Measurements from ENCODE around the gene TMEM150A.
"Not testable (repeated sequence)": the region's sequence is repeated elsewhere in the genome, so short reads cannot be mapped to it uniquely, and the experiment has no call there.

Gene TMEM150A

DNA sequence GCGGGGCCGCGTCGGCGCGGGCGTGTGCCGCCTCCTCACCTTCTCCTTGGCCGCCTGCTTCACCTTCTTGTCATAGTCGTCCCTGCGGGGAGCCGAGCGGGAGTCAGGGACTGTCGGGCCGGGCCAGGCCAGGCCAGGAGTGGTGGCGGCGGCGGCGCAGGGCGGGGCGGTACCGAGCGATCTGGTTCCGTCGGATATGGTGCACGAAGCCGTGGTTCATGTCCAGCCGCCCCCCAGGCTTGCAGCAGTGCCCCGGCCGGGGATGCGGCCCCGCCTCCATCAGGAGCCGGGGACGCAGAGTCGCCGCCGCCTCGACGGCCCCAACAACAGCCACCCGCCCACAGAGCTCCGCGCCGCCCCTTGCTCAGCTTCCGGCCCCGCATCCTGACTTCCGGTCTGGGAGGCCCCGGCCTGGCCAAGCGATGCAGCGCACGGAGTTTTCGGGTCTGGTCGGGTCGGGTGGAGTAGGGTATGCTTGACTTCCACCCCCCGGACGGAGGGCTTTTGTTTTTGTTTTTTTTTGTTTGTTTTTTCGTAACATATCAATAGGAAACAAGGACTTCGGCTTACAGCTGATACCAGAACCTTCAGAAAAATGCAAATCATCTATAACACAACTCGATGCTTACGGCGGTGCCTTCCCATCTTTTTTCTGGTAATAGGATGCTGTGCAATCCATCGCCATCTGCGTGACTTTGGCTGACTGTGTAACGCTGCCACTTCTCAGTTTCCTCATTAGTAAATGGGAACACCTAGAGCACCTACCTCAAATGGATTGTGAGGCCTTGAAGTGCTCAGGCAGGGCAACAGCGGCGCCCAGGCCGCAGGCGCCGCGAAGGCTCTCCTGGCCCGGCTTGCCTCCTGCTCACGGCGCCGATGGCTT lies 9.4 kb upstream of the TMEM150A start, which contains the start of gene C2orf68:
TSS of gene C2orf68 (minus strand) at position 362 of the 883 bp plus-strand sequence. CDS start at position 280, 82 bp downstream.
- DNase-seq: peak in 55 of 56 donors; percentile 25 to 91 (median 80)

DNA sequence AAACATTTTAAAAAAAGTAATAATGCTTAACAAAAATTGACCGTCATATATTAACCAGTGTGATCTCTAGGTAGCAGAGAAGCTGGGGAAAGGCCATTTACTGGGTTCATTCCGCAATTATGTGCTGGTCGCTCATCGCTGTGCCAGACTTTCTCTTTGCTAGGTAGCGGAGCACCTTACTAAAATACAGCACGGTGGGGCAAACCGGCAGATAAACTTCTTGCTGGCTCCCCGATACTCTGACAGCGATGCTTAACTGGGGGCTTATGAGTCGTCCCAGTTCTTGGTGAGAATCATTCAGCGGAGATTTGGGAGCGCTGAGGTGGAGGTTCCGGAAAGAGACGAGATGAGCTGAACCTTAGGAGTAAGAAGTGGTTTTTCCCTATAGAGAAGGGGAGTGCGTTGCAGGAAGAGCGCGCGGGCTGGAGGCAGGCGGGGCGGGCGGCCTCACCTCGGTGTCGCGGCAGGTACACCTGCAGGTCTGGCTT lies 8.8 kb upstream of the TMEM150A start:
- no peak for DNase-seq

DNA sequence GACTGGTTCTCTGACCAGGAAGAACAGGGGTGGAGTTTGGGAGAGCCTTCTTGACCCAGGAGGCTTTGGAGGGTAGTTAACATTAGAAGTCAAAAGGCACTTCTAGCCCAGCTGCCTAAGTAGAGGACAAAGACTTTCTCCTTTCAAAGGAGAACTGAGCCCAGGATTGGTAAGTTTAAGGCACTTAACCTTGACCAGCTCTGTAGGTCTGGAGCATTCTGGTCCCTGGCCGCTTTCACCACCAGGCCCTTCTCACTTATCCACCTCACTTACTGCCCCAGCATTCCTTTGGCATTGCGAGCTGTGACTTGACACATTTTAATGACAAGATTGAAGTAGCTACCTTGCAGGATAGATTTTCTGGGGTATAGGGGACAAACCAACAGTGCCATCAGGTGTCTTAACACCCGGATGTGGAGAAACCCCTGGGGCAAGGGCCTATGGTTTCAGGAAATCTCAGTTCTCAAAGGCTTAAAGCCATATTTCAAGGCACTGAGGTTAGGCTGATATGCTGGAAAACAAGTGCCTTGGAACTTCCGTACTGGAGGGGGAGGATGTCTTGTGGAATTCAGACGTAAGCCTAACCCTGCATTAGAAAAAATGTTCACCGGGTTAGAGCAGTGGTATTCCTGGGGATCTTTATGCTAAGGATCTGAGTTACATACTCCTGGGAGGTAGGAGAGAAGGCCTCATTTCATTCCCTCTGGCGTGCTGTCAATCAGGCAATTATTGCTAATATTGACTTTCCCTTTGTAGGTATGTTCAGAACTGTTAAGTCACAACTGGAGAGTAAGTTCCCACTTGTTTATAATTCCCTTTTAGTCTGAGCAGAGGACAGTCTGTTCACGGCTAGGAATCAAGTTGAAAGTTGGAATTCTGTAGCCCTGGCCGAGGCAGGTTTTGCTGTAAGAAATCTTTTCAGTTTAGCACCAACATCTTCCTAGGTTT lies 5.0 kb upstream of the TMEM150A start:
- no peak for DNase-seq

DNA sequence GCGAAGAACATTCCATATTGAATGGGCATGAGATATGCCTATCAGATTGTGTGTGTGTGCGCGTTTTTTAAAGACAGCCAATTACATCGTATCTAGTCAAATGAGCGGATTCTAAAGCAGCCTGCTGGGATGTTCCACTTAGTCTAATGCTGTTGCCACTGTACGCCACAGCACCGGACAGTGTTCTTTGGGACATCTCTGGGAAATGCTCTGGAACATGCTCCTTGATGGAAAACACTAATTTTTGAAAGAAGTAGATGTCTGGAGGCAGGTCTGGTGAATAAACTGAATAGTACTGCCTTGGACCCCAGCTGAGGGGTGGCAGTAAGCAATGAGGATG lies 3.6 kb upstream of the TMEM150A start:
- DNase-seq: no peak

DNA sequence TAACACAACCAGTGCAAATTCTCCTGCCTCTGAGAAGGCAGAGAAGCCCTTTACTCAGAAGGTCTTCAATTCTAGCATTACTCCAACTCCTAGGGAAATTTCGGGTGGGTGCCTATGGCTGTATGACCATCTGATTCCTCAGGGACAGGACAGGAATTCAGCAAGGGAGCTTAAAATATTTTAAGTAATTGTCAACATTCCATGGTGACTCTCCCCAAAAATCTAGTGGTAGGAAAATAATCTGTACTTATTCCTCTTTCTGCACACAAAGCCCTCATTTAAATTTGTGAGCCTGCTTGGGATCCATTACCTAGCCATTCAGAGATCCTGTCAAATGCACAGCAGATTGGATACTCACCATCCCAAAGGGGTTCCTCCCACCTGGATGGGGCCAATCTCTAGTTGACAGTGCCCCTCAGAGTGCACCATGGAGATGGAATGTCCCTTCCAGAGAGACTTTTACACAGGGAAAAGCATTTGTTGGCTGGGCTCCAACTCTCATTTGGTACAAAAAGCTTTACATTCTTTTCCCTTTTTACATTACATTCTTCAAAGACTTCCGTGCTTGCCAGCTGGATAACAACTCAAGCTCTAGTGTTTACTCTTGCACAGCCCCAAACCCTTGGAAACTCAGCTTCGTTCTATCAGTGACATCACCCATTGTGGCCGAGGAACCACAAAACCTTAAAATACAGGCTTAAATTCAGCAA lies 3.1 kb upstream of the TMEM150A start:
- peak in 1 of 56 donors; percentile 32 for DNase-seq

DNA sequence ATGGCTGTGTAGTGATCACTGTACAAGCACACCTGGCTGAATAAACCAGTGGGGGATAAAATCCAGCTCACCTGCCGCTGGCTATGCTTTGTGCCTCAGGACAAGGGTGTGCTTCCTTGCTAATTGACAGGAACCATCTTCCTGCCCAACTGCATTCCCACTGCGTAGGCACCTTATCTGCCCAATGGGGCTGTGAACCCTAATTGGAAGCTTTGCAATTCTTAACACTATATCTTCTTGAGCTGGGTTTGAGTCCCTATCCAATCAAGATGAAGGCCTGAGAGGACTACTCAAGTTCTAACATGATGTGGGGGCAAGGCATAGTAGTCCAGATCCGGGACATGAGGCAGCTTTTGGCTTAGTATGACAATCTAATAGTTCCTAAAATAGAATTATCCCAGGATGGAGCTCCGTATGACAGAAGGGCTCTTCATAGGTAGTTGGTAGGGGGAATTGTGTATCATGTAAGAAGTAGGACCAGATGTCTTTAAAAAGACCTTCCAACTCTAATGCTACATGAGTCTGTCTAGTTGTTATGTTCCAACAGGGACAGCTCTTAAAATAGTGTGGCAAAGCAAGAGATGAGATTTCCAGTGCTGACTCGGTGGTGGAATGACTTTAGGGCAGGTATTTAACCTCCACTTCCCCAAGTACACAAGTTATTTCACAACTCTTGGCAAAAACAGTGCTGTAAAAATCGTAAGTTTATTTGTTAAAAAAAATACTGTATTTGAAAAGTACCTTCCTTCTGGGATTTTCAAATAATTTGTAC lies 2.3 kb upstream of the TMEM150A start:
- DNase-seq: no peak

DNA sequence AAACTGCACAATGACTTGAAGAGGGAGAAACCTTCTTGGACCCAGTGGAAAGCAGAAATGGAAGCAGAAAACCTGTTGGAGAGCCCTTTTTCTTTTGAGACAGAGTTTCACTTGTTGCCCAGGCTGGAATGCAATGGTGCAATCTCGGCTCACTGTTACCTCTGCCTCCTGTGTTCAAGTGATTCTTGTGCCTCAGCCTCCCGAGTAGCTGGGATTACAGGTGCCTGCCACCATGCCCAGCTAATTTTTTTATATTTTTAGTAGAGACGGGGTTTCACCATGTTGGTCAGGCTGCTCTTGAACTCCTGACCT lies 1.6 kb upstream of the TMEM150A start:
- DNase-seq: not testable (repeated sequence)

DNA sequence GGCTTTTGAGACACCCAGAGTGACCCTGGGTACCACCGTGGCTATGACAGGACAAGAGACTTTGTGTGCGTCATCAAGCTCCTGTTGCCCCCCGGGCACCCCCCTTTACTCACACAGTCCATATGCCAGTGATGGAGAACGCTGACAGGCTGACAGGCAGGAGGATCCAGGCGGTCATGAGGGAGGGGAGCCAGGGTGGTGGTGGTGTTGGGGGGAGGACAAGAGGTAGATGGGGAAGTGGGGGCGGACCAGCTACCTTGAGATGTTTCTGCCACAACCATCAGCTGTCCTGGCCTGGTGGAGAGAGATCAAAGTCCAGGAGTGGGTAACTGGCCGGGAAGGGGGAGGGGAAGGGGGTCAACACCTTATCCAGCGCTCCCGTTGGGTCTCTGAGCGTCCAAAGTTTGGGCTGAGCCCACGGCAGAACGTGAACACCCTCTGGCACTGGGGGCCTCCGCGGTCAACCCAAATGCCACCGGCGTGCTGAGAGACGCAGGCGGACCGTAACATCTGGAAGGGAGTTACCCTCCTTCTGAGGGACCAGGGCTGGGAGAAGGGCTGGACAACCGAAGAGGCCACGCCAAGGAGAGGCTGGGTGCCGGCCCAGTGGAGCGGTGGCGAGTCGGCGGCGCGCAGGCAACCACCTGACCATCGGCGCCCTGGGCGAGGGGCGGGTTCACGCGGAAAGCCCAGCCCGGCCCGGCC lies 575 bp downstream of the TMEM150A start:
- DNase-seq: peak in 39 of 56 donors; percentile 42 to 86 (median 71)

DNA sequence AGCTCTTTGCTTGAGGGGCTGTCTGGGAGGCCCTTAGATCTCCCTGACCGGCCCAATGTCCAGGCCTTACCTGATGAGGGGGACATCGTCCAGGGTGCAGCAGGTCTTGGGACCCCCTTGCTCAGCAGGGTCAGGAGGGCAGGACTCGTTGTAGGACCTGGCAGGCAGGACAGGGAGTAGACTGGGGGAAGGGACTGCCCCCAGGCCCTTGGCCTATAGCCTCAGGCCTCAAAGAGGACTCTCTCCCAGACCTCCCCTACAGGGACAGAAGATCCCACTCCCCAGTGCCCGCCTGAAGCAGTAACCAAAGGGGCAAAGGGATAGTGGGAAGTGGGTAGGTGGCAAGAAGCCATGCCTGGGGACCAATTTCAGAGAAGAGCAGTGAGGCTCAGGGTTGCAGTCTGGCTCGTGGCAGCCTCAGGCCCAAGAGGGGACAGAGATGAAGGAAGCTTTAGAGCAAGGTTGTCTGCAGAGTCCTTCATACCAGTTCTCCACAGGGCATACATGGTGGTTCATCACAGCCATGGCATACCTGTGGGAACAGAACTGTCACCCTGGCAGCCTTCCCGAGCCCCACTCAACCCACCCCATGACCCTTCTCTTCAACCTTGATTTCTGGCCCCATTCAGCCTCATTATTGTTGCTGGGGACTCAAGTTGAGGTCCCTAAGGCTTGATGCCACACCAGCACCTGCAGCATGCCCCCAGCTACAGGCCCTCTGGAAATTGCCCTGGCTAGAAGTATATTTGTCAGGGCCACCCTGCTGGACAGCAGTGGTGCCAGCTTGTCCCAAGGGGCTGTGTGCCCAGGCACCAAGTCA lies 1.3 kb downstream of the TMEM150A start:
- no peak for DNase-seq

DNA sequence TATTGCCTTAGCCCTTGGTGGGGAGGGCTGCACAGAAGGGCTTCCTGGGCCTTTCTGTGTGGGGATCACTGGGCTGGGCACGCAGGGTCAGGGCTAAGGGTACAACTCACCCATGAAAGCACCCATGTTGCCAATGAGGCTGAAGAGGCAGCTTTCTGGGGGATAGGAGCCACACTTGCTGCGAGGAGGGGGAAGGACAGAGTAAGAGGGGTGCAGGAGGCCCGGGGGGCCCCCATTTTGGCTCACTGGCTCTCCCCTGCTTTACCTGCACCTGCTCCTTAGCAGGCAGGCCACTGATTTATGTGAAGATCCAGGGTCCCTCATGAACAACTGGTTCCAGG lies 2.3 kb downstream of the TMEM150A start:
- DNase-seq: no peak

DNA sequence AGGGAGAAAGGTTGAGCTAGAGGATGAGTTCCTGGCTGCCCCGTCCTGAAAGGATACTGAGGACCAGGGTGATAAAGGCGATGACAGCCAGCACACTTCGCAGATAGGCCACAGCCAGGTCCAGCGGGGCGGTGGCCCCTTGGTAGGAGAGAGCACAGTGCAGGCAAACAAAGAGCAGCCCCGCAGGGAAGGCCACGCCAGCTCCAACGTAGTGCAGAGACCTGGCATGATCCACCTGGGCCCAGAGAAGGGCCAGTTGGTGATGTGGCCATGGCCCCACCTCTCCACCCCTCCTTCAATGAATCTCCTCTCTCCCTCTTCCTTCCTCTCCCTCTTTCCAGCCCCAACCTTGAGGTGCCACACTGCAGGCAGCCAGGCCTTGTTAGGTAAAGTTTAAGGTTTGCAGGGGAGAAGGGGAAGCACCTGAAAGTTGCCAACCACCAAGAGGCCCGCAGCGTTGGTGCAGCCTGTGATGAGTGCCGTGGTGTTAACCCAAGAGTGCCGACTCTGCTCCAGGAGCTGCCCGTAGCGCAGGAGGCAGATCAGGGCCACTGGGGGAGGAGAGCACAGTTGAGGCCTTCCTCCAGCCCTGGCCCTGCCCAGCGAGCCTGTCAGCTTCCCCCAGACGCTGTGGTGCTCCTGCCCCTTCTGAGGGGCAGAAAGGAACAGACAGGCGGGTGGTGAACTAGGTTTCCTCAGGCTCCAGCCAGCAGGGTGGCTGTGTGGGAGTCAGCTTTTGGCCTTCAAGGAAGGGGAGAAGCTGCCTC lies 2.8 kb downstream of the TMEM150A start:
- DNase-seq: no peak

DNA sequence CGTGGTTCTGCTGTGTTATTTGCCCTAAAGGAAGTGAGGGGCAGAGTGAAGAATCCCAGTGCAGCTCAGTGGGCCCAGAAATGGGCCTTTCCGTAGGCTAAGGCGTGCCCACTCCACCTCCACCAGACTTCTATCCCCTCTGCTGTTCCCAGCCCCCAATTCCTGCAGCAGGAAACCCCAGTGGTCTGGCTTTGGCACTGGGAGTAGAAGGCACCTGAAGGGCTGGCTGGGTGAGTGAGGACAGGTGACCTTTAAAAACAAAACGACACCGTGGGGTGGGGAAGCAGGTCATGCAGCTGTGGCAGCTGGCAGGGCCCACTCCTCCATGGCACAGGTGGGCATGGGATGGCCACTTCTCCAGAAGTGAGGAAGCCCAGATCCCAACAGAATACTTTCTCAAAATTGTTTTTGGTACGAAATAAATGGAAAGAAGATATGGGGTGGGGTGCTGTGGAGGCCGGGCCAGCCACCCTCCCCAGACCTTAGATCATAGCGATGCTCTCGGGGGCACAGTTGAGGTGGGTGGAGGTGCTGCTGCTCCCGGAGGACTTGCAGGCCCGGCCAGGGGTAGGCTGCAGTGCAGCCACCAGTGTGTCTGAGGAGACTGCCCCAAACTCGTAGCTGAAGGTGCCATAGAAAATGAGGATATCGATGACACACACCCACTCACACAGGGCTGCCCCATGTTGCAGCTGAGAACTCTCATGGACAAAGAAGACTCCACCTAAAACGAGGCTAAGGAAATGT lies 3.7 kb downstream of the TMEM150A start:
- no peak for DNase-seq

DNA sequence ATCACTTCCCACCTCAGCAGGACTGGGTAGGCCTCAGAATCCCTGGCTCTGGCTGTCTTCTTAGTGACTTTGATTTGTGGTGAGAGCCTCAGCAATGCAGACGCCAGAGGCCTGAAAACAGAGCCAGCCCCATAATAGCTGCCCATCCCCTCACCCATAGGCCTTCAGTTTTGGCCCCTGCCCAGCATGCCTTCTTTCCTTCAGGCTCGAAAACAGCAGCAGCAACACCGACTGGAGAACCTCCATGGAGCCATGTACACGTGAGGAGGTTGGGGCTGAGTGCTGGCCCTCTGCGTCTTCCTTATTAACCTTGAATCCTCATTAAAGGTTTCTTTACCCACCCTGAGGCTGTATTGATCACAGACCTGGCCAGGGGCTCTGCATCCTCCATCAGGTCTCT lies 5.3 kb downstream of the TMEM150A start:
- DNase-seq: no peak

DNA sequence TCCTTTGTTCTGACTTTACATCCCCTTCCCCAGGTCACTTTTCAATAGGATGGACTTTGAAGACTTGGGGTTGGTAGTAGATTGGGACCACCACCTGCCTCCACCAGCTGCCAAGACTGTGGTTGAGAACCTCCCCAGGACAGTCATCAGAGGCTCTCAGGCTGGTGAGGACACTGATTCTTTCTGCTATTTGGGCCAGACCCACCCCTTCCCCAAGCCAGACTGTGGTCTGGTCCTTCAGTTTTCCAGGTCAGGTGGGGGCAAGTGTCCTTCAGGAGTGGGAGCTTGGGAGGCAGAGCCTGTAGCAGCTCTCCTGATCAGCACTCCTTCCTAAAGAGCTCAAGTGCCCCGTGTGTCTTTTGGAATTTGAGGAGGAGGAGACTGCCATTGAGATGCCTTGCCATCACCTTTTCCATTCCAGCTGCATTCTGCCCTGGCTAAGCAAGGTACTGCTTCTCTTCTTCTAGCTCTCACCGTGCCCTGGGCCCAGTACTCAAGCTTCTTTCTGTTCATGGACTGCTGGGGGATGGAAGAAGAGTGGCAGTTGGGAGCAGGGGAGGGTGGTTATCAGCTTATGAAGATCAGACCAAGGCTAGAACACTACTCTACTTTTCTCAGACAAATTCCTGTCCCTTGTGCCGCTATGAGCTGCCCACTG lies 5.9 kb downstream of the TMEM150A start:
- no peak for DNase-seq

DNA sequence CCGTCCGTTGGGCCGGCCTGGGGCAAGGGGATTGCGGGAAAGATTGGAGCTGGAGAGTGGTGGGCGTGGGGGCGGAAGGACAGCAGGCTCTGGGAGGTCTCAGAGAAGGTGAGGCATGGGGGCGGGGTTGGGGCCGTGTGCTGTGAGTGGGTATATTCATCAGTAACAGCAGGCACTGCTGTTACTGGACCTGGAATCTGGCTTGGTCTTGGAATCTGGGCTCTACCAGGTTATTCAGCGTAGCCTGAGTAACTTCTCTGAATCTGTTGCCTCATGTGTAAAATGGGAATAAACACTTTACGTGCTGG lies 6.5 kb downstream of the TMEM150A start:
- no peak for DNase-seq

DNA sequence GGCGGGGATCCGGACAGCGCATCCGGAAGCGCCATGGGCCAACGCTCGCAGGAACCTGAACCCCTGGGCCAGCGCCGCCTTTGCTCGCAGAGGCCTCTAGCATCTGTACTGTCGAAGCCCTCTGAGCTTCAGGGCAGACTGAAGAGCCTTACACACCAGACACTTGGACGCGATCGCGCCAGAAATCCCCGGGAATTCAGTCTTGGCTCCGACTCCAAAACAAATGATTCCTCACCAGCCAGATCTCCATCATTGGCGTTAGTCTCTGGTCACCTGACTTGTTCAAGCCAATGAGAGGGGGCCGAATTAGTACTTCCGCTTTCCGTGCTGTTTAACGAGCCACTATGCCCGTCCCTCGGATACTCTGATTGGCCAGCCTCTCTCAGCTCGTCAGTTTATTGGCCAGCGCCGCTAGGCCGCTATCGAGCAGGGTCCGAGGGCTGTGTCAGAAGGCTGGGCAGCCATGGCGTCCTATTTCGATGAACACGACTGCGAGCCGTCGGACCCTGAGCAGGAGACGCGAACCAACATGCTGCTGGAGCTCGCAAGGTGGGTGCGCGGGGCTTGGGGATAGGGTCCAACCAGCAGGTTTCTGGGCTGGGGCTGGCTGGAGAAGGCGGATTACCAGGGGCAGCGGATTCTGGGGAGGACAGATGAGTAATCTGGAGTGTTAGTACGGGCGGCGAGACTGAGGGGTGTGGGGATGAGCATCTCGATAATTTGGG lies 7.0 kb downstream of the TMEM150A start, which contains the start of gene RNF181:
TSS of gene RNF181 (plus strand) at position 445 of the 725 bp plus-strand sequence. CDS start at position 464, 19 bp downstream.
- peak; percentile 73 to 99 (median 97) for DNase-seq

Measured in nucleus accumbens (tissue), 56 donors.